ENCODE results near the gene POLN. TPM values are rescaled to one million over a fixed set of nuclear protein-coding genes. Genes with fewer than 3 reads are reported as not detected.
A peak's percentile ranks its signal among the peaks of the same experiment; 100 is the strongest.

Gene POLN
- total RNA-seq, 2 donors from 2014 or later: 2.8 to 2.9 TPM

DNA sequence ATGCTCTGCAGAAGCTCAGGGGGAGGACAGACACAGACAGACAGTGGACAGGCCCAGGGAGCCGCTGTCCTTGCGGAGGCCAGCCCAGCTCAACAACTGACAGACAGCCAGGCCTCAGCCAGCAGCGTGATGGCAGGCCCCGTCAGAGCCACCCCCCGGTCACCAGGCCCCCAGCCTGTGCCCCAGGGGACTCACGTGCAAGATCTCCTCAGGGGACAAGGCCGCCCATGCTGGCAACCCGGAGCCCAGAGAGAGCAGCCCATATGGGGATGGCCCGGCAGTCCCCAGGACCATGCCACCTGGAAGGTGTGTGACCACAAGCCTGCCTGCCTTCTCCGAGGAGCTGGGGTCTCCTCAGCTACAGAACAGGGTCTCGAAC lies 48.0 kb upstream of the POLN start:
- 94 to 98% methylated on average over 9 to 11 of the region's 11 CpGs for WGBS, 2 experiments (ENCODE audit: insufficient coverage in 1 of 2, insufficient read length in 1 of 2)
- H3K4me1 Mint-ChIP-seq: no peaks in the 10 kb centered on the region
- H3K4me3 Mint-ChIP-seq: no peak overlapping the region
- no peak overlapping the region for H3K27ac ChIP-seq (ENCODE audit: low read depth, low read length)
- no peaks in the 10 kb centered on the region for H3K27me3 ChIP-seq (ENCODE audit: control insufficient read depth, insufficient read depth, low read length, poor library complexity, severe bottlenecking)
- no peak overlapping the region for H3K4me3 ChIP-seq (ENCODE audit: low read length)
- no peak overlapping the region for H3K27ac Mint-ChIP-seq
- no peaks in the 10 kb centered on the region for H3K9me3 ChIP-seq (ENCODE audit: control insufficient read depth, low read length)
- no peaks in the 10 kb centered on the region for H3K36me3 Mint-ChIP-seq (ENCODE audit: low read depth)
- no peaks in the 10 kb centered on the region for H3K36me3 ChIP-seq (ENCODE audit: control insufficient read depth, insufficient read depth, low read length)
- TF ChIP-seq, protein P1, sequence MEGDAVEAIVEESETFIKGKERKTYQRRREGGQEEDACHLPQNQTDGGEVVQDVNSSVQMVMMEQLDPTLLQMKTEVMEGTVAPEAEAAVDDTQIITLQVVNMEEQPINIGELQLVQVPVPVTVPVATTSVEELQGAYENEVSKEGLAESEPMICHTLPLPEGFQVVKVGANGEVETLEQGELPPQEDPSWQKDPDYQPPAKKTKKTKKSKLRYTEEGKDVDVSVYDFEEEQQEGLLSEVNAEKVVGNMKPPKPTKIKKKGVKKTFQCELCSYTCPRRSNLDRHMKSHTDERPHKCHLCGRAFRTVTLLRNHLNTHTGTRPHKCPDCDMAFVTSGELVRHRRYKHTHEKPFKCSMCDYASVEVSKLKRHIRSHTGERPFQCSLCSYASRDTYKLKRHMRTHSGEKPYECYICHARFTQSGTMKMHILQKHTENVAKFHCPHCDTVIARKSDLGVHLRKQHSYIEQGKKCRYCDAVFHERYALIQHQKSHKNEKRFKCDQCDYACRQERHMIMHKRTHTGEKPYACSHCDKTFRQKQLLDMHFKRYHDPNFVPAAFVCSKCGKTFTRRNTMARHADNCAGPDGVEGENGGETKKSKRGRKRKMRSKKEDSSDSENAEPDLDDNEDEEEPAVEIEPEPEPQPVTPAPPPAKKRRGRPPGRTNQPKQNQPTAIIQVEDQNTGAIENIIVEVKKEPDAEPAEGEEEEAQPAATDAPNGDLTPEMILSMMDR (conservative IDR thresholded peaks at IDR 0.05): no peak
- no peaks in the 10 kb centered on the region for H3K4me1 ChIP-seq (ENCODE audit: control insufficient read depth, insufficient read depth, low read length)
- H3K9me3 Mint-ChIP-seq: peaks cover 9% of the 10 kb centered on the region
- no peak overlapping the region for H3K9ac ChIP-seq (ENCODE audit: extremely low read depth, low read length, poor library complexity, severe bottlenecking)
- no peak for DNase-seq
- H3K27me3 Mint-ChIP-seq (ENCODE audit: insufficient read depth): no peaks in the 10 kb centered on the region

DNA sequence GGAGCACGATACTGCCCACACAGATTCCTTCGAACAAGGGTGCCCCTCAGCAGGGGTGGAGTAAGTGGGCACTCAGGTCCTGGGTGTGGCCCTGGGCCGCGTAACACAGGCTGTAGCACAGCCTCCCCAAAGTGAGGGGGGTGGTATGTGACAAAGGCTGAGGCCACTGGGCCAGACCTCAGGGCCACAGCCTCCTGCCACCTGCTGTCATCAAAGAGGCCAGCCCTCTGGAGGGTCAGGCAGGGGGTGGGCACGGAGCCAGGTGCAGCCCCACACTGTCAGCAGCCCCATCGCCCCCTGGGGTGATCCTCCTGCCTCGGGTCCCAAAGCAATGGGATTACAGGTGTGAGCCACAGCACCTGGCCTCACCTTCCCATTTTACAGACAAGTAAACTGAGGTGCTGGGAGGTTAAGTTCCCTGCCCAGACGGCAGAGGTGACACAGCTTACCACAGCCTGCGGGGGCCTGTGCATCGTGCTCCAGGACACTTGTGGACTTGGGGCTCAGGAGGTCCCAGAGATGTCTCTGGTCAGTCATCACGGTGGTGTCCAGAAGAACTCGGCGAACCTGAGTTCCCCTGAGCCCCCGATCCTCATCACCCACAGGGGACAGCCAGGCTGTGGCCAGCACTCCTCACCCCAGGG lies 47.5 kb upstream of the POLN start:
- no peaks in the 10 kb centered on the region for H3K27me3 ChIP-seq (ENCODE audit: control insufficient read depth, insufficient read depth, low read length, poor library complexity, severe bottlenecking)
- no peak overlapping the region for H3K4me3 ChIP-seq (ENCODE audit: low read length)
- no peaks in the 10 kb centered on the region for H3K4me1 ChIP-seq (ENCODE audit: control insufficient read depth, insufficient read depth, low read length)
- no peaks in the 10 kb centered on the region for H3K36me3 Mint-ChIP-seq (ENCODE audit: low read depth)
- TF ChIP-seq, protein P1 (conservative IDR thresholded peaks at IDR 0.05): no peak
- H3K9ac ChIP-seq (ENCODE audit: extremely low read depth, low read length, poor library complexity, severe bottlenecking): no peak overlapping the region
- no peaks in the 10 kb centered on the region for H3K9me3 ChIP-seq (ENCODE audit: control insufficient read depth, low read length)
- H3K27ac ChIP-seq (ENCODE audit: low read depth, low read length): no peak overlapping the region
- H3K4me1 Mint-ChIP-seq: no peaks in the 10 kb centered on the region
- peak; percentile 39 for DNase-seq
- H3K36me3 ChIP-seq (ENCODE audit: control insufficient read depth, insufficient read depth, low read length): no peaks in the 10 kb centered on the region
- H3K27me3 Mint-ChIP-seq (ENCODE audit: insufficient read depth): no peaks in the 10 kb centered on the region
- H3K4me3 Mint-ChIP-seq: no peak overlapping the region
- no peak overlapping the region for H3K27ac Mint-ChIP-seq
- H3K9me3 Mint-ChIP-seq: peaks cover 7% of the 10 kb centered on the region
- WGBS, 2 experiments (ENCODE audit: insufficient coverage in 1 of 2, insufficient read length in 1 of 2): 91 to 93% methylated on average over 9 to 14 of the region's 14 CpGs

DNA sequence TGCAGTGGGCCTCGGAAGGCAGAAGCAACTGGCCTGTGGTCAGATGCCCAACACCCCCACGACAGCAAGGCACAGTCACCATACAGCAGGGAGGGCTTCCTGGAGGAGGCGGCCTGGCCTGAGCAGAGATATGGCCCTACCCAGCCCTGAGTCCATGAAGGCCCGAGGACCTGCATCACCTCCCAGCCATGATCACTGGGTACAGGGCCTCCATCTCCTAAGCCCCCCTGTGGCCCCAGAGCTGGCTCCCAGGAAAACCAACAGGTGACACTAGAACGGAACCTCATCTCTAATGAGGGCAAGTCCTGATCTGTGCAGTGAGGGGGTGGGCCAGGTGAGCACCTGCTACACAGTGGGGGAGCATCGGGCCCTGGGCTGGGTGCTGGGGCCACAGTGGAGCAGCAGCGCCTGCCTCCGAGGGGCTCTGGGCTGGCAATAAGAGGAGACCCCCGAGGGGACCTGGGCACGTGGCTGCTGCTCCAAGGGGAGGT lies 46.2 kb upstream of the POLN start:
- Histone ChIP-seq H3K27me3 (ENCODE audit: control insufficient read depth, insufficient read depth, low read length, poor library complexity, severe bottlenecking) (no peaks in the 10 kb centered on the region), H3K4me3 (ENCODE audit: low read length) (no peak overlapping the region), H3K36me3 (ENCODE audit: control insufficient read depth, insufficient read depth, low read length) (no peaks in the 10 kb centered on the region), H3K9ac (ENCODE audit: extremely low read depth, low read length, poor library complexity, severe bottlenecking) (no peak overlapping the region), H3K9me3 (ENCODE audit: control insufficient read depth, low read length) (no peaks in the 10 kb centered on the region), H3K4me1 (ENCODE audit: control insufficient read depth, insufficient read depth, low read length) (no peaks in the 10 kb centered on the region), H3K27ac (ENCODE audit: low read depth, low read length) (no peak overlapping the region)
- Mint-ChIP-seq H3K4me1 (no peaks in the 10 kb centered on the region), H3K27ac (no peak overlapping the region), H3K36me3 (ENCODE audit: low read depth) (no peaks in the 10 kb centered on the region), H3K9me3 (no peaks in the 10 kb centered on the region), H3K27me3 (ENCODE audit: insufficient read depth) (no peaks in the 10 kb centered on the region), H3K4me3 (no peak overlapping the region)
- TF ChIP-seq, protein P1 (conservative IDR thresholded peaks at IDR 0.05): no peak
- DNase-seq: no peak
- WGBS, 2 experiments (ENCODE audit: insufficient coverage in 1 of 2, insufficient read length in 1 of 2): 93 to 100% methylated on average over 1 to 10 of the region's 10 CpGs

Data from endodermal cell (in vitro differentiated cells).